HG03280 (cell line): ENCODE measurements around the gene WASF3.
"Not testable (repeated sequence)": the region's sequence is repeated elsewhere in the genome, so short reads cannot be mapped to it uniquely, and the experiment has no call there.

ENCODE experiments used
- ATAC-seq: cut with Tn5 transposase; IDR thresholded peaks from one replicate; pipeline ENCODE4 v1.9.1; 2021; ENCODE audit warnings: mild to moderate bottlenecking, moderate library complexity; ENCODE audit not compliant: unreplicated experiment

Gene WASF3

GRCh38 chr13:26709461-26709860 lies 152.0 kb downstream of the WASF3 start:
- ATAC-seq, result no peak

- no peak for ATAC-seq
Measured at GRCh38 chr13:26710166-26710565, 152.7 kb downstream of the WASF3 start.

- ATAC-seq, result no peak
Measured at GRCh38 chr13:26711211-26711610, 153.7 kb downstream of the WASF3 start.

- ATAC-seq, result no peak
Measured at GRCh38 chr13:26713341-26713740, 155.9 kb downstream of the WASF3 start.

- ATAC-seq, result no peak
Measured at GRCh38 chr13:26716984-26717383, 159.5 kb downstream of the WASF3 start.

- no peak for ATAC-seq
Measured at GRCh38 chr13:26718146-26718545, 160.7 kb downstream of the WASF3 start.

GRCh38 chr13:26718872-26719271 lies 161.4 kb downstream of the WASF3 start:
- ATAC-seq, result no peak

GRCh38 chr13:26719356-26719945 lies 162.0 kb downstream of the WASF3 start:
- ATAC-seq, result no peak

- no peak for ATAC-seq
Measured at GRCh38 chr13:26721251-26722121, 164.0 kb downstream of the WASF3 start.

- no peak for ATAC-seq
Measured at GRCh38 chr13:26722321-26722720, 164.8 kb downstream of the WASF3 start.

- not testable (repeated sequence) for ATAC-seq
Measured at GRCh38 chr13:26723620-26724019, 166.1 kb downstream of the WASF3 start.

GRCh38 chr13:26726684-26727083 lies 169.2 kb downstream of the WASF3 start:
- ATAC-seq, result no peak

GRCh38 chr13:26727122-26727521 lies 169.6 kb downstream of the WASF3 start:
- ATAC-seq, result no peak

- no peak for ATAC-seq
Measured at GRCh38 chr13:26727633-26728032, 170.2 kb downstream of the WASF3 start.

GRCh38 chr13:26735677-26736076 lies 178.2 kb downstream of the WASF3 start:
- ATAC-seq, result no peak
